ENCODE results near the gene CSMD2. TPM values are rescaled to one million over a fixed set of nuclear protein-coding genes. Genes with fewer than 3 reads are reported as not detected.

The CSMD2 gene
- total and polyA plus RNA-seq, 2 of the 4 experiments (the other 2 are of a cell fraction) = under 0.01 to 0.36 TPM

GRCh38 chr1:33872683-33873082, 292.3 kb downstream of the CSMD2 start:
- Histone ChIP-seq H2BK20ac (ENCODE audit: low read depth, low read length) (no peak overlapping the region), H3K36me3 (ENCODE audit: control insufficient read depth, insufficient read depth, low read length) (no peaks in the 10 kb centered on the region), H3K9ac (ENCODE audit: low read depth, low read length) (no peak overlapping the region), H3K14ac (replicated peaks; ENCODE audit: low read depth, low read length) (no peak overlapping the region), H3K27ac (ENCODE audit: insufficient read depth, low read length) (no peak overlapping the region), H3K56ac (ENCODE audit: extremely low read depth, insufficient read depth, low read length) (no peak overlapping the region), H3K4me3 (ENCODE audit: insufficient read depth, low read depth, low read length) (no peak overlapping the region), H2BK5ac (ENCODE audit: low read depth, low read length, poor library complexity, severe bottlenecking) (no peak overlapping the region), H3K4ac (ENCODE audit: low read depth, low read length) (no peak overlapping the region), H2AK5ac (ENCODE audit: low read depth, low read length) (no peak overlapping the region), H2AK9ac (replicated peaks; ENCODE audit: low read depth, low read length, poor library complexity) (no peak overlapping the region), H4K20me1 (ENCODE audit: insufficient read depth, low read length) (no peaks in the 10 kb centered on the region), H3K18ac (ENCODE audit: low read depth, low read length) (no peak overlapping the region), H2BK15ac (ENCODE audit: low read depth, low read length) (no peak overlapping the region), H3K9me3 (ENCODE audit: control insufficient read depth, insufficient read depth, low read length) (peaks cover 10% of the 10 kb centered on the region; the same call in 1 of the 2 replicates), H3K23ac (ENCODE audit: low read depth, low read length) (no peak overlapping the region), H4K91ac (ENCODE audit: insufficient read depth, low read depth, low read length) (no peak overlapping the region), H3K9me1 (ENCODE audit: insufficient read depth, low read length) (no peaks in the 10 kb centered on the region), H4K8ac (ENCODE audit: low read depth in 2 of 2, low read length in 2 of 2) (no peak overlapping the region), H2BK120ac (ENCODE audit: low read depth, low read length) (no peak overlapping the region), H4K5ac (ENCODE audit: low read depth, low read length) (no peak overlapping the region), H3K27me3 (ENCODE audit: control insufficient read depth, insufficient read depth, low read length) (no peaks in the 10 kb centered on the region), H3K4me1 (ENCODE audit: control insufficient read depth, insufficient read depth, low read length) (no peaks in the 10 kb centered on the region), H3K4me2 (ENCODE audit: low read depth, low read length) (no peak overlapping the region), H2AFZ (replicated peaks; ENCODE audit: low read length, poor library complexity) (no peak overlapping the region), H3K79me1 (ENCODE audit: low read depth in 1 of 2, low read length in 2 of 2) (no peaks in the 10 kb centered on the region)
- in situ Hi-C loops (cut with MboI; ENCODE audit: low sequenced_read_pairs) = no loop called here
- intact Hi-C loops (cut with micrococcal nuclease) = no loop called here
- DNase-seq (no peak), ATAC-seq (ENCODE audit: low read depth) (no peak)
- CTCF ChIA-PET = no interaction called here
- TF ChIP-seq MXI1 (IDR thresholded peaks at IDR 0.05; ENCODE audit: borderline replicate concordance, low read depth, low read length) (no peak), CHD1 (IDR thresholded peaks at IDR 0.05; ENCODE audit: low read depth, low read length) (no peak), CEBPB (IDR thresholded peaks at IDR 0.05; ENCODE audit: low read depth, low read length) (no peak), ELK1 (IDR thresholded peaks at IDR 0.05; ENCODE audit: borderline replicate concordance, low read depth, low read length) (no peak), MAZ (IDR thresholded peaks at IDR 0.05; ENCODE audit: borderline replicate concordance, low read depth, low read length) (no peak), CTCF (conservative IDR thresholded peaks at IDR 0.05; ENCODE audit: low read depth, low read length) (no peak), BHLHE40 (IDR thresholded peaks at IDR 0.05; ENCODE audit: low read depth, low read length) (no peak), USF2 (IDR thresholded peaks at IDR 0.05; ENCODE audit: low read depth, low read length) (no peak), MAFK (IDR thresholded peaks at IDR 0.05; ENCODE audit: low read depth, low read length) (no peak), RAD21 (IDR thresholded peaks at IDR 0.05; ENCODE audit: low read length) (no peak), POLR2A (IDR thresholded peaks at IDR 0.05; ENCODE audit: low read depth, low read length) (no peak), RCOR1 (IDR thresholded peaks at IDR 0.05; ENCODE audit: insufficient replicate concordance, low read length) (no peak), RFX5 (IDR thresholded peaks at IDR 0.05; ENCODE audit: low read depth, low read length) (no peak), NFE2L2 (IDR thresholded peaks at IDR 0.05; ENCODE audit: low read depth, low read length) (no peak), FOS (IDR thresholded peaks at IDR 0.05; ENCODE audit: low read depth, low read length) (no peak), SMC3 (IDR thresholded peaks at IDR 0.05; ENCODE audit: low read depth, low read length) (no peak)
- whole genome bisulfite sequencing, 2 experiments (ENCODE audit: extremely low coverage in 2 of 2, insufficient read length in 1 of 2) = no CpG with 5 or more reads among the region's 2 CpGs
- BruUV-seq (replicated peaks) = no TSS peak
- dilution Hi-C loops (cut with HindIII; ENCODE audit: low sequenced_read_pairs, unreplicated experiment) = no loop called here
- POLR2A ChIA-PET (ENCODE audit: unreplicated experiment) = no interaction called here
